Loucy (cell line): ENCODE results near the gene PCBP3.

Experiments
- H2AFZ ChIP-seq: fragments of 200-600 bp; sonication (generic); 2 replicates; pipeline ENCODE4 v1.6.0; 2016; ENCODE audit warnings: antibody characterized with exemption, mild to moderate bottlenecking, low read length, moderate library complexity
- H3F3A ChIP-seq: fragments of 200-600 bp; 2 replicates; pipeline ENCODE4 v1.6.0; 2016; ENCODE audit warnings: antibody characterized with exemption, low read depth, mild to moderate bottlenecking
- H3K27me3 ChIP-seq: fragments of 200-600 bp; sonication (generic); 2 replicates; pipeline ENCODE4 v1.6.1; 2014; ENCODE audit warnings: low read length, mild to moderate bottlenecking; ENCODE audit not compliant: insufficient read depth, poor library complexity, severe bottlenecking
- H3K36me3 ChIP-seq: fragments of 200-600 bp; sonication (generic); 2 replicates; pipeline ENCODE4 v1.6.1; 2016; ENCODE audit warnings: low read length; ENCODE audit not compliant: insufficient read depth
- H3K4me1 ChIP-seq: fragments of 200-600 bp; sonication (generic); 2 replicates; pipeline ENCODE4 v1.5.1; 2014; ENCODE audit warnings: low read length, mild to moderate bottlenecking; ENCODE audit not compliant: insufficient read depth, poor library complexity, severe bottlenecking
- H3K4me2 ChIP-seq: fragments of 200-600 bp; sonication (generic); 2 replicates; pipeline ENCODE4 v1.6.0; 2014; ENCODE audit warnings: antibody characterized with exemption, low read length, low read depth, mild to moderate bottlenecking; ENCODE audit not compliant: poor library complexity, severe bottlenecking
- H3K4me3 ChIP-seq: fragments of 200-600 bp; sonication (generic); 2 replicates; pipeline ENCODE4 v1.5.1; 2014; ENCODE audit warnings: low read length, mild to moderate bottlenecking, mixed read lengths; ENCODE audit not compliant: poor library complexity, severe bottlenecking
- H3K79me2 ChIP-seq: fragments of 200-600 bp; sonication (generic); 2 replicates; pipeline ENCODE4 v1.6.1; 2014; ENCODE audit warnings: low read length; ENCODE audit not compliant: insufficient read depth
- H3K9ac ChIP-seq: fragments of 200-600 bp; sonication (generic); 2 replicates; pipeline ENCODE4 v1.6.0; 2014; ENCODE audit warnings: mild to moderate bottlenecking, low read depth, low read length, moderate library complexity; ENCODE audit not compliant: poor library complexity, severe bottlenecking
- H3K9me2 ChIP-seq: fragments of 200-600 bp; sonication (generic); replicated peaks from 2 replicates; pipeline ENCODE4 v1.6.1; 2016; ENCODE audit warnings: low read depth, low read length, mixed read lengths
- H3K9me3 ChIP-seq: fragments of 200-600 bp; sonication (generic); 2 replicates; pipeline ENCODE4 v1.6.1; 2014; ENCODE audit warnings: mild to moderate bottlenecking, antibody characterized with exemption, low read length, low read depth; ENCODE audit not compliant: insufficient read depth
- H4K20me1 ChIP-seq: fragments of 200-600 bp; sonication (generic); 2 replicates; pipeline ENCODE4 v1.6.0; 2014; ENCODE audit warnings: antibody characterized with exemption, low read length, mild to moderate bottlenecking; ENCODE audit not compliant: insufficient read depth, poor library complexity, severe bottlenecking
- CTCF ChIP-seq: fragments of 200-600 bp; sonication (generic); conservative IDR thresholded peaks from 2 replicates; pipeline ENCODE4 v1.5.1; 2014; ENCODE audit warnings: mild to moderate bottlenecking, antibody characterized with exemption, low read length
- EZH2phosphoT487 ChIP-seq: fragments of 200-600 bp; IDR thresholded peaks from 2 replicates; pipeline ENCODE4 v1.6.1; 2018; ENCODE audit warnings: antibody characterized with exemption, mild to moderate bottlenecking, moderate library complexity, borderline replicate concordance

The PCBP3 gene

GRCh38 chr21:45847870-45848269 lies 204.3 kb downstream of the PCBP3 start:
- no peaks in the 10 kb centered on the region for H3K9me2 ChIP-seq
- no peak overlapping the region for H3K9ac ChIP-seq
- H2AFZ ChIP-seq: no peak overlapping the region
- no peaks in the 10 kb centered on the region for H3K9me3 ChIP-seq
- H3K36me3 ChIP-seq: no peaks in the 10 kb centered on the region
- H4K20me1 ChIP-seq: no peaks in the 10 kb centered on the region
- H3K27me3 ChIP-seq: no peaks in the 10 kb centered on the region
- H3K4me3 ChIP-seq: no peak overlapping the region
- H3K79me2 ChIP-seq: no peaks in the 10 kb centered on the region
- peaks cover 21% of the 10 kb centered on the region for H3K4me1 ChIP-seq
- TF ChIP-seq EZH2phosphoT487 (no peak), CTCF (0 out of 2 replicates have a peak, but pooled peaks have one; percentile 15)
- no peaks in the 10 kb centered on the region for H3F3A ChIP-seq
- H3K4me2 ChIP-seq: no peak overlapping the region

GRCh38 chr21:45848331-45848730 lies 204.8 kb downstream of the PCBP3 start:
- no peaks in the 10 kb centered on the region for H3K27me3 ChIP-seq
- no peaks in the 10 kb centered on the region for H4K20me1 ChIP-seq
- peaks cover 21% of the 10 kb centered on the region for H3K4me1 ChIP-seq
- no peaks in the 10 kb centered on the region for H3K9me3 ChIP-seq
- no peak overlapping the region for H3K9ac ChIP-seq
- no peak overlapping the region for H2AFZ ChIP-seq
- no peak overlapping the region for H3K4me2 ChIP-seq
- H3K36me3 ChIP-seq: no peaks in the 10 kb centered on the region
- no peaks in the 10 kb centered on the region for H3F3A ChIP-seq
- H3K9me2 ChIP-seq: no peaks in the 10 kb centered on the region
- no peak overlapping the region for H3K4me3 ChIP-seq
- no peak for TF ChIP-seq CTCF
- no peak for TF ChIP-seq EZH2phosphoT487
- H3K79me2 ChIP-seq: no peaks in the 10 kb centered on the region

GRCh38 chr21:45848805-45849204 lies 205.3 kb downstream of the PCBP3 start:
- H3K9ac ChIP-seq: no peak overlapping the region

More at GRCh38 chr21:45848805-45849204, 205.3 kb downstream of the PCBP3 start:
- H3K9me2 ChIP-seq: no peaks in the 10 kb centered on the region
- no peaks in the 10 kb centered on the region for H3K27me3 ChIP-seq
- no peaks in the 10 kb centered on the region for H3K36me3 ChIP-seq
- H2AFZ ChIP-seq: no peak overlapping the region
- TF ChIP-seq CTCF (no peak), EZH2phosphoT487 (no peak)
- no peak overlapping the region for H3K4me3 ChIP-seq
- H3K4me1 ChIP-seq: peaks cover 21% of the 10 kb centered on the region
- H3K4me2 ChIP-seq: no peak overlapping the region
- H4K20me1 ChIP-seq: no peaks in the 10 kb centered on the region
- no peaks in the 10 kb centered on the region for H3F3A ChIP-seq
- no peaks in the 10 kb centered on the region for H3K9me3 ChIP-seq
- no peaks in the 10 kb centered on the region for H3K79me2 ChIP-seq
